Mesenchymal stem cell (in vitro differentiated cells and primary cell): ENCODE measurements around the gene ETV1.

ENCODE experiments used
- DNase-seq: peaks from one replicate; pipeline ENCODE4 v3.0.0-alpha.2; 2013
- H2AFZ ChIP-seq: one replicate; pipeline ENCODE4 v1.6.1; 2013; ENCODE audit warnings: low read depth, mild to moderate bottlenecking, control low read depth, inconsistent platforms, low read length, moderate library complexity
- H2AK5ac ChIP-seq: 2 replicates; pipeline ENCODE4 v1.6.1; 2013; ENCODE audit warnings: low read length, moderate library complexity, mild to moderate bottlenecking, inconsistent platforms; ENCODE audit not compliant: severe bottlenecking
- H2BK120ac ChIP-seq: one replicate; pipeline ENCODE4 v1.6.1; 2013; ENCODE audit warnings: low read depth, mild to moderate bottlenecking, inconsistent platforms, low read length, moderate library complexity
- H2BK12ac ChIP-seq, 2 experiments: one replicate each; pipeline ENCODE4 v1.6.1; 2013; ENCODE audit warnings: inconsistent platforms in 2 of 2, low read length in 2 of 2, mild to moderate bottlenecking in 2 of 2, moderate library complexity in 2 of 2, control low read depth in 1 of 2
- H2BK15ac ChIP-seq: one replicate; pipeline ENCODE4 v1.6.1; 2013; ENCODE audit warnings: mild to moderate bottlenecking, low read depth, inconsistent platforms; ENCODE audit not compliant: poor library complexity, severe bottlenecking
- H2BK5ac ChIP-seq: 2 replicates; pipeline ENCODE4 v1.6.1; 2013; ENCODE audit warnings: low read depth, mild to moderate bottlenecking, low read length, control low read depth, inconsistent platforms; ENCODE audit not compliant: poor library complexity, severe bottlenecking
- H3K14ac ChIP-seq, 2 experiments: one replicate each; pipeline ENCODE4 v1.6.1; 2013; ENCODE audit warnings: inconsistent platforms in 2 of 2, low read length in 2 of 2, control low read depth in 1 of 2, mild to moderate bottlenecking in 1 of 2, moderate library complexity in 1 of 2
- H3K18ac ChIP-seq, 2 experiments: one replicate each; pipeline ENCODE4 v1.6.1; 2013; ENCODE audit warnings: inconsistent platforms in 2 of 2, low read length in 2 of 2, control low read depth in 1 of 2, low read depth in 1 of 2, mild to moderate bottlenecking in 1 of 2
- H3K23ac ChIP-seq, 2 experiments: one replicate each; pipeline ENCODE4 v1.6.1; 2013; ENCODE audit warnings: inconsistent platforms in 2 of 2, low read length in 2 of 2, mild to moderate bottlenecking in 2 of 2, moderate library complexity in 2 of 2, control low read depth in 1 of 2
- H3K27ac ChIP-seq: 2 replicates; pipeline ENCODE4 v1.5.1; 2013; ENCODE audit warnings: mild to moderate bottlenecking, moderate library complexity, low read length, control low read depth, inconsistent platforms; ENCODE audit not compliant: poor library complexity, severe bottlenecking
- H3K27me3 ChIP-seq, 2 experiments: 2 replicates each; pipeline versions ENCODE4 v1.6.1 to v1.7.0; 2013; ENCODE audit warnings: low read length in 2 of 2, mild to moderate bottlenecking in 2 of 2, moderate library complexity in 2 of 2, control low read depth in 1 of 2, inconsistent platforms in 1 of 2; ENCODE audit not compliant: control insufficient read depth in 1 of 2, insufficient read depth in 1 of 2
- H3K36me3 ChIP-seq, 2 experiments: 2 replicates each; pipeline versions ENCODE4 v1.6.1 to v1.7.0; 2013; ENCODE audit warnings: low read length in 2 of 2, control low read depth in 1 of 2, inconsistent platforms in 1 of 2, low read depth in 1 of 2, mild to moderate bottlenecking in 1 of 2; ENCODE audit not compliant: insufficient read depth in 2 of 2, control insufficient read depth in 1 of 2
- H3K4ac ChIP-seq, 2 experiments: one replicate each; pipeline ENCODE4 v1.6.1; 2013; ENCODE audit warnings: inconsistent platforms in 2 of 2, low read length in 2 of 2, mild to moderate bottlenecking in 2 of 2, moderate library complexity in 2 of 2, control low read depth in 1 of 2, low read depth in 1 of 2
- H3K4me1 ChIP-seq: 2 replicates; pipeline ENCODE4 v1.6.1; 2013; ENCODE audit warnings: low read depth, low read length, control low read depth; ENCODE audit not compliant: control insufficient read depth, insufficient read depth
- H3K4me2 ChIP-seq: 2 replicates; pipeline ENCODE4 v1.6.1; 2013; ENCODE audit warnings: low read length, mild to moderate bottlenecking, inconsistent platforms; ENCODE audit not compliant: poor library complexity, severe bottlenecking
- H3K4me3 ChIP-seq, 2 experiments: 2 replicates each; pipeline versions ENCODE4 v1.5.1 to v1.7.0; 2013; ENCODE audit warnings: low read length in 2 of 2, mild to moderate bottlenecking in 2 of 2, control low read depth in 1 of 2, low read depth in 1 of 2; ENCODE audit not compliant: insufficient read depth in 1 of 2
- H3K79me1 ChIP-seq: replicated peaks from 2 replicates; pipeline ENCODE4 v1.6.1; 2013; ENCODE audit warnings: mild to moderate bottlenecking, control low read depth, low read length, inconsistent platforms; ENCODE audit not compliant: poor library complexity, severe bottlenecking
- H3K9ac ChIP-seq: 2 replicates; pipeline ENCODE4 v1.7.0; 2013; ENCODE audit warnings: mild to moderate bottlenecking, low read length, moderate library complexity
- H3K9me3 ChIP-seq: 2 replicates; pipeline ENCODE4 v1.7.0; 2013; ENCODE audit warnings: mild to moderate bottlenecking, low read length; ENCODE audit not compliant: control insufficient read depth
- H4K8ac ChIP-seq: one replicate; pipeline ENCODE4 v1.6.1; 2013; ENCODE audit warnings: inconsistent platforms, mild to moderate bottlenecking, low read length, moderate library complexity
- H4K91ac ChIP-seq: one replicate; pipeline ENCODE4 v1.6.1; 2013; ENCODE audit warnings: mild to moderate bottlenecking, low read length, inconsistent platforms
- WGBS: methylation state at CpG from one replicate; pipeline ENCODE4 v1.1.7; 2013; ENCODE audit warnings: mixed read lengths; 5-methylcytosine and 5-hydroxymethylcytosine counted together

Gene ETV1

DNA sequence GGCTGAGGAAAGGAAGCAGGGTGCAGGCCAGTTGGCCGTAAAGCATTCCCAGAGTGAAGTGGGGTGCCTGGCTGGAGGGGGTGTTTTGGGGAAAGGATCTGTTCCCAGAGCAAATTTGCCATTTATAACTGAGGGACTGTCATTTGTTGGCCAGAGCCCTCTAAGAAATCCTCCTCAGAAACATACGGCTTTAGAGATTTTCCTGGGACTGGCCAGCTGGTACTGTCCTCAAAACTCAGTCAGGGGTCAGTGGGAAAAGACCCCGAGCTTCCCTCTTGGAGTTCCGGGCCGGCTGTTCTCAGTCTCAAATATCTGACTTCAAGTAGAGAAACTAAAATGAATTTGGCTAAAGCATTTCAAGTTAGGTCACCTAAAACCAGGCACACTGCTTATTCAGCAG lies 55.9 kb downstream of the ETV1 start:
- H3K9me3 ChIP-seq, result no peaks in the 10 kb centered on the region
- WGBS, result 66% methylated on average over 5 of the region's 5 CpGs
- H3K14ac ChIP-seq, result peak overlapping the region in 1 of 2 experiments; percentile 11

GRCh38 chr7:13933091-13933490 lies 56.4 kb downstream of the ETV1 start:
- Histone ChIP-seq H3K9ac (no peak overlapping the region), H3K4me2 (no peak overlapping the region), H4K91ac (no peak overlapping the region), H2BK12ac (peak overlapping the region; percentile 42 to 54), H2AK5ac (no peak overlapping the region), H3K36me3 (peaks cover 24 to 82% of the 10 kb centered on the region in 2 experiments), H3K4ac (peak overlapping the region in 1 of 2 experiments; percentile 71), H4K8ac (peak overlapping the region; percentile 63), H2BK15ac (no peak overlapping the region), H3K14ac (peak overlapping the region in 1 of 2 experiments; percentile 11), H3K27me3 (no peaks in the 10 kb centered on the region), H2BK120ac (no peak overlapping the region), H3K18ac (peak overlapping the region; percentile 50 to 66), H3K4me3 (no peak overlapping the region), H3K9me3 (no peaks in the 10 kb centered on the region), H2AFZ (no peak overlapping the region), H3K27ac (no peak overlapping the region), H3K23ac (peak overlapping the region in 1 of 2 experiments; percentile 59), H3K79me1 (peaks cover 3% of the 10 kb centered on the region), H3K4me1 (no peaks in the 10 kb centered on the region), H2BK5ac (no peak overlapping the region)
- peak; percentile 32 for DNase-seq
- 72% methylated on average over 3 of the region's 3 CpGs for WGBS

More for the DNA sequence above, 55.9 kb downstream of the ETV1 start:
- Histone ChIP-seq H2BK120ac (no peak overlapping the region), H2BK5ac (no peak overlapping the region), H3K4me3 (no peak overlapping the region), H3K18ac (peak overlapping the region; percentile 50 to 66), H2BK15ac (no peak overlapping the region), H3K23ac (peak overlapping the region in 1 of 2 experiments; percentile 59), H3K4me2 (no peak overlapping the region), H3K9ac (no peak overlapping the region), H2BK12ac (peak overlapping the region; percentile 42 to 54), H3K4me1 (no peaks in the 10 kb centered on the region), H4K91ac (no peak overlapping the region), H3K79me1 (peaks cover 3% of the 10 kb centered on the region), H4K8ac (peak overlapping the region; percentile 63), H3K4ac (peak overlapping the region in 1 of 2 experiments; percentile 71), H3K27me3 (no peaks in the 10 kb centered on the region), H2AK5ac (no peak overlapping the region), H3K27ac (no peak overlapping the region), H2AFZ (no peak overlapping the region), H3K36me3 (peaks cover 20 to 84% of the 10 kb centered on the region in 2 experiments)
- DNase-seq, result no peak

GRCh38 chr7:13932131-13932530 lies 57.3 kb downstream of the ETV1 start:
- H3K4me1 ChIP-seq, result no peaks in the 10 kb centered on the region
- no peak overlapping the region for H2BK15ac ChIP-seq
- H3K14ac ChIP-seq, result no peak overlapping the region
- H3K23ac ChIP-seq, result no peak overlapping the region
- no peak overlapping the region for H3K27ac ChIP-seq
- no peak overlapping the region for H3K9ac ChIP-seq
- no peak overlapping the region for H2AFZ ChIP-seq
- H3K4ac ChIP-seq, result no peak overlapping the region
- H3K4me3 ChIP-seq, result no peak overlapping the region
- H3K36me3 ChIP-seq, result peaks cover 24 to 83% of the 10 kb centered on the region in 2 experiments
- 100% methylated on average over 1 of the region's 2 CpGs for WGBS
- no peak overlapping the region for H3K4me2 ChIP-seq
- no peak overlapping the region for H2BK12ac ChIP-seq
- no peak overlapping the region for H4K91ac ChIP-seq
- no peak overlapping the region for H4K8ac ChIP-seq
- no peak for DNase-seq
- no peaks in the 10 kb centered on the region for H3K27me3 ChIP-seq
- peaks cover 3% of the 10 kb centered on the region for H3K79me1 ChIP-seq
- no peak overlapping the region for H2AK5ac ChIP-seq
- no peak overlapping the region for H2BK120ac ChIP-seq
- H3K9me3 ChIP-seq, result no peaks in the 10 kb centered on the region
- H3K18ac ChIP-seq, result no peak overlapping the region
- no peak overlapping the region for H2BK5ac ChIP-seq

- no peaks in the 10 kb centered on the region for H3K9me3 ChIP-seq
- no CpG with 5 or more reads among the region's 1 CpG for WGBS
Measured at GRCh38 chr7:13921062-13921461, 68.4 kb downstream of the ETV1 start.

More at GRCh38 chr7:13921062-13921461, 68.4 kb downstream of the ETV1 start:
- Histone ChIP-seq H2BK12ac (no peak overlapping the region), H2BK120ac (peak overlapping the region; percentile 34), H3K4me3 (no peak overlapping the region), H2BK5ac (no peak overlapping the region), H3K18ac (peak overlapping the region in 1 of 2 experiments; percentile 54), H4K8ac (no peak overlapping the region), H3K27me3 (no peaks in the 10 kb centered on the region), H3K79me1 (peaks cover 2% of the 10 kb centered on the region), H2BK15ac (no peak overlapping the region), H4K91ac (no peak overlapping the region), H2AFZ (no peak overlapping the region), H3K4me1 (no peaks in the 10 kb centered on the region), H3K9ac (no peak overlapping the region), H3K23ac (no peak overlapping the region), H3K36me3 (peaks cover 0 to 6% of the 10 kb centered on the region in 2 experiments), H3K4me2 (no peak overlapping the region), H3K14ac (no peak overlapping the region), H3K27ac (peak overlapping the region; percentile 93), H3K4ac (no peak overlapping the region), H2AK5ac (no peak overlapping the region)
- peak; percentile 38 for DNase-seq
